ENCODE results near the gene CDH22.

The CDH22 gene

DNA sequence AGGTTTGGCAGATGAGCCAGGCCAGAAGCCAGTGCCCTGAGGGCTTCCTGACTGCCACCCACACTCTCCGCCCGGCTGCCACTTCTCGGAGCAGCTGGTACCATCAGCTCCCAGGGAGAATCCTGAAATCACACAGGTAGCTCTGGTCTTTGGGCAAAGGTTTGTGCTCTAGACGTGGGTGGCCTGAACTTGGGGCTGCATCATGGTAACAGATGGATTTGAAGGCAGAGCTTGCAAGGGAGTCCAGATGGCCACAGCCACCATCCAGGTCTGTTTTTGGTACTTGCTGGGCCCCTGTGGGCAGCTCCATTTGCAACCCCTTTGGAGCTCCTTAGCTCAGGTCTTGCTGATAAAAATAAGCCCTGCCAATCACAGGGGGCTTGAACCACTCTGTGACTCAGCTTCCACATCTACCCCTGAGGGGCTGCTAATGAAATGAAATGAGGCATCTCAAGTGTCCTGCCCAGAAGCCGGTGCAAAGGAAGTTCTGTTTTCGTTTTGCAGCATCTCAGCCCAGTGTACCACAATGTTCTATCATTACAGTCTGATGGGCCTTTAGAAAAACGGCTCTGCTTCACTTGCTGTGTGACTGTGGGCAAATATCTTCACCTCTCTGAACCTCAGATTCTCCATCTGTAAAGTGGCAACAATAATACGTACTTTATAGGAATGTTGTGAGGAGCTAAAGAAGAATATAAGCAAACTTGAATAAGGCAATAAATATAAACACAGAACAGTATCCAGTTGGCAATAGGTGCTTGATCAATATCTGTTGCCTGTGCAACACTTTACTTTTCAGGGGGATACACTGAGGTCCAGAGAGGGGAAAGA lies 25.1 kb upstream of the CDH22 start:
- H3K4me3 ChIP-seq (ENCODE audit: low read depth, low read length) = no peak overlapping the region
- no peak for TF ChIP-seq CTCF (IDR thresholded peaks at IDR 0.05; ENCODE audit: control insufficient read depth, extremely low read depth, insufficient read depth)

DNA sequence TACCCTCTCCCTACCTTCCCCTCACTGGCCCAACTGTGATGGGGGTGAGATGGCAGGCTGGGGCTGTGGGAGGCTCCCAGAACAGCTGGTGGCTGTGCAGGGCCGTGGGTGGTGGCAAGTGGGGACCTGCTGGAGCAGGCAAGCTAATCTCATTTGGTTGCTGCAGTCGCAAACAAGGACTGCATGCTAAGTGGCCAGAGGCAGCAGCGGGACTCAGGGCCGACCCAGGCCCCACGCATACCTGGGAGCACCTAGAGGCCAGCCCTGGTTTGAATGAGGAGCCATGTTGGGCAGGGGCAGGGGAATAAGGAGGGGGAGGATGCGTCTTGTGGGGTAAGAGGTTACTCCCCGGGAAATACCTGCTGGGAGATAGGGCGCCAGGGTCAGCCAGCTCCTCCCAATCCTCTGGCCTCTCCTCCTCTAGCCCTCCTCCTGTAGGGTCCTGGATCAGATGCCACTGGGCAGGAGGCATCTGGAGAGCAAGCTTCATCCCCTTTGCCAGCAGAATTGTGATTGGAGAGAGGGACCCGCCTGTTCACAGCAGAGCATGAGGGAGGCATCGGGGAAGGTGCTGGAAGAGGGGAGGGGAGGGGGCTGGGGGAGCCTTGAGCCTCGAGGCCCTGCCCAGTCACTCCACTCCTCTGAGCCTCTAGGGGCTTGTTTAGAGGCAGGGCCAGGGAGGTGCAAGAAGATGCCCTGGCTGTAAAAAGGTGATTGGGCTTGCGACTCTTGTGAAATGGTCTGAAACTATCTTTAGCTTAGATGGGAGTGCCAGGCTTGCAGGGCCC lies 24.3 kb upstream of the CDH22 start:
- DNase-seq (ENCODE audit: low read depth) = no peak
- no peak overlapping the region for H3K4me3 ChIP-seq (ENCODE audit: low read depth, low read length)
- TF ChIP-seq CTCF (IDR thresholded peaks at IDR 0.05; ENCODE audit: control insufficient read depth, extremely low read depth, insufficient read depth) = no peak

More for the DNA sequence above, 25.1 kb upstream of the CDH22 start:
- DNase-seq (ENCODE audit: low read depth) = no peak

DNA sequence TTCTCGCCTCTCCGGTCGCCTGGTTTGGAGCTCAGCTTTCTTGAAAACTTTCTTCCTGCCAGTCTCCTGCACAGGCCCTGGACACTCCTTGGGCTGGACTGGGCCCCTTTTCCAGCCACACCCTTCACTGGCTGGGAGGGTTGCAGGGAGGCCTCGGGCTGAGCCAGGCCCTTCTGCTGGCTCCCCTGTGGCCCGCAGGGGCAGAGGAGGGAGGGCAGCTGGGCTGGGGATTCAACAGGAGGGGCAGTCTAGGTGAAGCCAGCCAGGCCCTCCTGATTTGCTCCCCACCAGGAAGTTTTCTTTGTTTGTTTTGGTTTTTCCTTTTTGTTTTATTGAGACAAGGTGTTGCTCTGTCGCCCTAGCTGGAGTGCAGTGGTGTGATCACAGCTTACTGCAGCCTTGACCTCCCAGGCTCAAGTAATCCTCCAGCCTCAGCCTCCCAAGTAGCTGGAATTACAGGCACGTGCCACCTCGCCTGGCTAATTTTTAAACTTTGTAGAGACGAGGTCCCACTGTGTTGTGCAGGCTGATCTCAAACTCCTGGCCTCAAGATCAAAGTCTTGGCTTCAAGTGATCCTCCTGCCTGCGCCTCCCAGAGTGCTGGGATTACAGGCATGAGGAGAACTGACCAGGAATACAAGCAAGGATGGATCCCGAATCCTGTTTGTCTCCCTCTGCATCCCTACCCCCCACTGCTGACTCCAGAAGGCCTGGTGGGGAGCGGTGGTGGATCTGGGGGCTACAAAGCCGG lies 23.5 kb upstream of the CDH22 start:
- no peak for TF ChIP-seq CTCF (IDR thresholded peaks at IDR 0.05; ENCODE audit: control insufficient read depth, extremely low read depth, insufficient read depth)
- H3K4me3 ChIP-seq (ENCODE audit: low read depth, low read length) = no peak overlapping the region
- DNase-seq (ENCODE audit: low read depth) = no peak

DNA sequence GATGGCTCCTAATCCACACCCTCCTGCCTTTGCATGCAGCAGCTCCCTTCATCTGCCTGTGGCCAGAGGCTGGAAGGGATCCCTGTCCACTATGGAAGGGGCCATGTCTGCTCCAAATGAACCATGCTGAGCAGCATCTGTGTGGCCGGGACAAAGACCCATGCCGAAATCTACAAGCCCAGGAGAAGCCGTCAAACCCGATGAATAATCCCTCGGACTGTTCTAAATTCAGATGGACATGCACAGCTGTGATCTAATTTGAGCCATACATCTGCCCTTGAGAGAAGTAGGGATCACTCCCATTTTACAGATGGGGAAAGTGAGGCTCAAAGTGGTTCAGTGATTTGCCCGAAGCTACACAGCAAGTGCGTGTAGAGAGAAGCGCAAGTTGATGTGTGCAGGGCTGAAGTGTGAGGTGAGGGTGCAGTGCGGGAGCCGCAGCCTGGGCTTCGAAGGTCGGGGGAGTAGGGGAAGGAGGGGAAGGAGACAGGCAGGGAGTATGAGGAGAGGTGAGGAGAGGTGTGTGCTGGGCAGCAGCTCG lies 22.6 kb upstream of the CDH22 start:
- no peak for TF ChIP-seq CTCF (IDR thresholded peaks at IDR 0.05; ENCODE audit: control insufficient read depth, extremely low read depth, insufficient read depth)
- H3K4me3 ChIP-seq (ENCODE audit: low read depth, low read length) = no peak overlapping the region
- DNase-seq (ENCODE audit: low read depth) = no peak

DNA sequence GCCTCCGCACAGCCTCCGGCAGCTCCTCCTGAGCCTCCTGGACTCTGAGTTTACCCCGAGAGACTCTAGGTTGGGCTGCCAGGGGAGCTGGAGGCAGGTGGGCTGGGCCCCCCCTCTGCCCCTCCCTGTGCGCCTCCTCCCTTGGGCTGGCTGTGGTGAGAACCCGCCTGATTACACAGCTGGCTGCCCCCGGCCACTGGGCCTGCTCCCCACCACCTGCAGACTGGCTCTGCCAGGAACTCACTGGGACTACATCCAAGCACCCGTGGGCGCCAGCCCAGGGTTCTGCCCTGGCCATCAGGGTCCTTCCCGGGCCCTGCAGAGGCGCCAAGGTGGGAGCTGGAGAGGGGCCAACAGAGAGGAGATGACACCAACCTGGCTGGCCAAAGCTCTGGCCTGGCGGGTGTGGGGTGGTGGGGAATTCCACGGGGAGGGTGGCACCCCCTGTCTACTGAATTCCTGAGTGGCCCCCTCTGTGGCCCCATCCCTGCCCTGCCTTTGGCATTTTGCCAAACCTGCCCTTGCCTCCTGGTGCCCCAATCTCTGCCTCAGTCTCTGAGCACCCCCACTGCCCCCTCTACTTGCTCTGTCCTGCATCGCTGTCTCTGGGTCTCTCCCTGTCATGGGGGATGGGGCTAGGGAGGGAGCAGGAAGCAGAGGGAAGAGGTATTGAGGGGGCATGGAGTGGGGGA lies 21.9 kb upstream of the CDH22 start:
- H3K4me3 ChIP-seq (ENCODE audit: low read depth, low read length) = no peak overlapping the region
- no peak for TF ChIP-seq CTCF (IDR thresholded peaks at IDR 0.05; ENCODE audit: control insufficient read depth, extremely low read depth, insufficient read depth)
- DNase-seq (ENCODE audit: low read depth) = no peak

Data from LNCaP clone FGC (cell line).